ENCODE measurements around the gene SELENOS.

SELENOS gene

DNA sequence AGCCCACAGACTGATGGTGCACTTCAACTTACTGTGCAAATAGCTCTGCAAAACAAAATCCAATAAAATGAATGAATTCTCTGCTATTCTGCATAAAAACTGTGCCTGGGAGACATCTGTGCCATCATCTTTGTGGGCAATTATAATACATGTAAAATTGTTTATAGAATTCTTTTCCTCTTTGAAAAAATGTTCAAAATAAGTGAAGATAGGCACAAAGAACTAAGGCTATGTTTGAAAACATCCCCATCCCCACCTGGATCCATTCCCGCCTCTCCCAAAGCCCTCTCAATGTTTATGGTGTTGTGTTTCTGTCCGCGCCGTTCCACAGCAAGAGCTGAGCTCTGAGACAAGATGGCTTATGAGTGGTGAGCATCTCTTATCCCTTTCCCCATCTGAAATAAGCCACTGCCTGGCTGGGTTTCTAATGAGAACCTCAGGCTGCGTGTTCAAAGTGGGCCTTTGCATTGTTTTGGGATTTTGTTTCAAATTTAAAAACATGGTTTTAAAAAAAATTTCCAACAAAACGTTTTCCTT is 40.1 kb upstream of the SELENOS start:
- DNase-seq (ENCODE audit: low read depth), result no peak
- TF ChIP-seq, protein P1, sequence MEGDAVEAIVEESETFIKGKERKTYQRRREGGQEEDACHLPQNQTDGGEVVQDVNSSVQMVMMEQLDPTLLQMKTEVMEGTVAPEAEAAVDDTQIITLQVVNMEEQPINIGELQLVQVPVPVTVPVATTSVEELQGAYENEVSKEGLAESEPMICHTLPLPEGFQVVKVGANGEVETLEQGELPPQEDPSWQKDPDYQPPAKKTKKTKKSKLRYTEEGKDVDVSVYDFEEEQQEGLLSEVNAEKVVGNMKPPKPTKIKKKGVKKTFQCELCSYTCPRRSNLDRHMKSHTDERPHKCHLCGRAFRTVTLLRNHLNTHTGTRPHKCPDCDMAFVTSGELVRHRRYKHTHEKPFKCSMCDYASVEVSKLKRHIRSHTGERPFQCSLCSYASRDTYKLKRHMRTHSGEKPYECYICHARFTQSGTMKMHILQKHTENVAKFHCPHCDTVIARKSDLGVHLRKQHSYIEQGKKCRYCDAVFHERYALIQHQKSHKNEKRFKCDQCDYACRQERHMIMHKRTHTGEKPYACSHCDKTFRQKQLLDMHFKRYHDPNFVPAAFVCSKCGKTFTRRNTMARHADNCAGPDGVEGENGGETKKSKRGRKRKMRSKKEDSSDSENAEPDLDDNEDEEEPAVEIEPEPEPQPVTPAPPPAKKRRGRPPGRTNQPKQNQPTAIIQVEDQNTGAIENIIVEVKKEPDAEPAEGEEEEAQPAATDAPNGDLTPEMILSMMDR (conservative IDR thresholded peaks at IDR 0.05; ENCODE audit: control insufficient read depth, insufficient read depth, low read depth, low read length), result no peak
- H3K4me3 ChIP-seq (ENCODE audit: control insufficient read depth, low read depth, low read length), result no peak overlapping the region

DNA sequence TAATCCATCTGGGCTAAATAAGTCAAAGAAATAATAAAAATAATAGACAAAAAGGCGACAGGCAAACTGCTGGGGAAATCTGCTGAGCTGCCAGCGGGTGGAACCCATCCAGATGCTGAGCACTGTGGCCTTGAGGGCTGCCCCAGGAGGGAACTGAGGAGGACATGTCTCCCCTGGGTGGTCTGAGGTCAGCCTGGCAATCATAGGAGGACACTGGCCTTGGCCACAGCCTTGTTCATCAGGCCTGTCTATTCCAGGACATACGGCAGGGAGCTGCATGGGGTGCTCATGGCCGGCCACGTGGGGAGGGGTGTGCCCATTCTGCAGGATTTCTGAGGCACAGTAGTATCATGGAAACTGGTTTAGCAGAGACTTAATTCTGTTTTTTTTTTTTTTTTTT is 39.2 kb upstream of the SELENOS start:
- TF ChIP-seq, protein P1 (conservative IDR thresholded peaks at IDR 0.05; ENCODE audit: control insufficient read depth, insufficient read depth, low read depth, low read length), result no peak
- H3K4me3 ChIP-seq (ENCODE audit: control insufficient read depth, low read depth, low read length), result no peak overlapping the region
- no peak for DNase-seq (ENCODE audit: low read depth)

DNA sequence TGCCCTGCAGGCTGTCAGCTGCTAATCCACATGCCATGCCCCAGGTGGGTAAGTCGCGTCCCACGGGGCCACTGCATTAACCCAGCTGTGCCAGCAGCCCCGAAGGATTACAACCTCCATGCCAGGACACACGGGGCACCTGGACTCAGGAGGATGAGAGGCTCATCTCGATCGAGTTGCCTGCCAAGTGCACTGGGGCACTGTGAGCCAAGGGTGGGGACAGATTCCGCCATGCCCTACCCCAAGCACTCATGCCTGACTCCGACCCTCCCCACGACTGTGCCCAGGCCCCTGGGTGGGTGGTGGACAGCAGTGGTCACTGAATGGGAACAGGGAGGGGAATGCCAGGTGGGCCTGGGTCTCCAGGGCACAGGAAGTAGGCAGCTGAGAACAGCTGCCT is 38.5 kb upstream of the SELENOS start:
- no peak for DNase-seq (ENCODE audit: low read depth)
- H3K4me3 ChIP-seq (ENCODE audit: control insufficient read depth, low read depth, low read length), result no peak overlapping the region
- TF ChIP-seq, protein P1 (conservative IDR thresholded peaks at IDR 0.05; ENCODE audit: control insufficient read depth, insufficient read depth, low read depth, low read length), result no peak

DNA sequence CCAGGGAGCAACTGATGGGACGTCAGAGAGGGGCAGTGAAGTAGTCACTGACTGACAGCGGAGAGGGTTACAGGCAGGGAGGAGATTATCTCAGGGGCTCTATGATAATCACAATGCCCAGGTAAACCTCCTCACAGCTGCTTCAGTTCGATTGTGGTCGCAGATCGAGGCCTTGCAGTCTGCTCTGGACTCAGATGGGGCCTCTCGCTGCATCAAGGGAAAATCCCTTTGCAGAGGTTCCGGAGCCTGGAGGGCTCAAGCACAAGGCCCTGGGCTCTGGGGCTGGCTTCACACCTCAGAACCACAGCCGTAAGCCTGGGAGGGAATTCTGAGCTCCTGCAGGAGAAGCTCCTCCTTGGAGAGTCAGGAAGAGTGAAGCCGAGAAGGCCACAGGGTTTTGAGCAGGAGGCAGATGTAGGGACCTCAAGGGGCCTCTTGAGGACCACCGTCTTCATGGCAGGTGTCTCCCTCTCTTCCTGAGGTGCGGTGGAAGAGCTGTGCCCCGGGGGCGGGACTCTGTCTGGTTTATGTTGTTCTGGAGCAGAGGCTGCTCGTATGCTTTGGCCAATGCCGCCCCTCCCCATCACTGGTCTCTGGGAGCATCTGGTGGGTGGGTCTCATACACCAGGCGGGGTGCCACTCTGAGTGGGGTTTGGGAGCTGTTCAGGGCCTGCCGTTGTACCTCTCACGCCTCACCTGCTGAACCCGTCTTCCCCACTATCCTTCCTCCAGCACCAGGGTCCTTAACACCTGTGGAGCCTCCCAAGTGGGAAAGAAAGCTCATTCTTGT is 37.2 kb upstream of the SELENOS start:
- no peak overlapping the region for H3K4me3 ChIP-seq (ENCODE audit: control insufficient read depth, low read depth, low read length)
- TF ChIP-seq, protein P1 (conservative IDR thresholded peaks at IDR 0.05; ENCODE audit: control insufficient read depth, insufficient read depth, low read depth, low read length), result no peak
- DNase-seq (ENCODE audit: low read depth), result no peak

DNA sequence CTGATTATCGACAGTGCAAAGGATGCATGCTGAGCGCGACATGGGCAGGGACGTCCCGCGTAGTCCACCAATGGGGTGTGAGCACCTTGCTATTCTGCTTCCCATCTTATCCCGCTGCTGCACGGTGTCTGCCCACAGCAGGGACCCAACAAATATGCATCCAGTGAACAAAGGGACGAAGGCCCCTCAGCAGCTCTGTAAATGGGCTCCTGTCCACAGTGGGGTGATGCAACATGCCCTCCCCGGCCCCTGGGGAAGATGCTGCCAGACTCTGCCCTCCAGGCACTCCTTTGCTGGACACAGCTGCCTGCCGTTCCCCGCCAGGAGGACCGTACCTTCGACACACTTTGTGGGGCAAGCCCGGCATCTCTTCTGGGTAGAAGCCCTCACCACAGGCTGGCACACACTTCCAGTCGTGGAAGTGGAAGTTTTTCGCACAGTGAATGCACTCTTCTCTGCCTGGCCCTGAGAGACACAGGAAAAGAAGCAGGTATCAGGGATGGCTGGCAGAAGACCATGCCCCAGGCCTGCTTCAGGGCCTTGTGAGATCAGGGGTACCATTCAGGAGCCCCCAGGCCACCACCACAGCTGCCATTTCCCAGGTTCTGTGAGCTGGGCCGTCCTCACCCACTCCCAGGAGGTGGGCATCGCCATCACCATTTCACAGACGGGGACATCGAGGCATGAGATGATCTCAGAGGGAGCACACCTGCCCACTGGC is 35.9 kb upstream of the SELENOS start:
- DNase-seq (ENCODE audit: low read depth), result no peak
- TF ChIP-seq, protein P1 (conservative IDR thresholded peaks at IDR 0.05; ENCODE audit: control insufficient read depth, insufficient read depth, low read depth, low read length), result no peak
- no peak overlapping the region for H3K4me3 ChIP-seq (ENCODE audit: control insufficient read depth, low read depth, low read length)

DNA sequence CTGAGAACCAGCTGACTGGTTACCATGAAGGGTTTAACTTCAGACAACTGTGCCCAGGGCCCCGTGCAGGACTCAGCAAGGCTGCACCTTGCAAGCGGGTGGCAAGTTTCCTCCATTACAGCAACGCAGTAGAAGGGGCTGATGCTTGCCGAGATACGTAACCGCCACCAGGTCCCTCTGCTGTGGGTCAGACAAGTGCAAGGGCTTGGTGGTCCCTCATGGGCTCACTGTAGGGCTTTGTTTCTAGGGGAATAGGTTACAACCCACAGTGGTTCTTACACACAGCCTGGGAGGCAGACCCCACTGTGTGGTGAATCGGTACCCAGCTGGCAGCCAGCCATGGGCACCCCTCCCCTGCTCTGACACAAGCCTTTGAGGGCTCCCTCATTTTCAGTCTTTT is 33.2 kb upstream of the SELENOS start:
- DNase-seq (ENCODE audit: low read depth), result no peak
- TF ChIP-seq, protein P1 (conservative IDR thresholded peaks at IDR 0.05; ENCODE audit: control insufficient read depth, insufficient read depth, low read depth, low read length), result no peak

More for the DNA sequence above, 33.2 kb upstream of the SELENOS start:
- no peak overlapping the region for H3K4me3 ChIP-seq (ENCODE audit: control insufficient read depth, low read depth, low read length)

Measured in fibroblast of mammary gland (primary cell).